ENCODE data around the gene C4orf50. TPM values are rescaled to one million over a fixed set of nuclear protein-coding genes. Genes with fewer than 3 reads are reported as not detected.

The C4orf50 gene
- total and polyA plus RNA-seq, 2 of the 4 experiments (the other 2 are of a cell fraction): not detected

GRCh38 chr4:5919571-5919970, 98.7 kb downstream of the C4orf50 start:
- Histone ChIP-seq H2BK20ac (ENCODE audit: low read depth, low read length) (no peak overlapping the region), H3K36me3 (ENCODE audit: control insufficient read depth, insufficient read depth, low read length) (no peaks in the 10 kb centered on the region), H3K9me1 (ENCODE audit: insufficient read depth, low read length) (no peaks in the 10 kb centered on the region), H2AFZ (replicated peaks; ENCODE audit: low read length, poor library complexity) (no peak overlapping the region), H3K56ac (ENCODE audit: extremely low read depth, insufficient read depth, low read length) (no peak overlapping the region), H3K4ac (ENCODE audit: low read depth, low read length) (no peak overlapping the region), H3K14ac (replicated peaks; ENCODE audit: low read depth, low read length) (no peak overlapping the region), H3K4me2 (ENCODE audit: low read depth, low read length) (no peak overlapping the region), H2AK5ac (ENCODE audit: low read depth, low read length) (no peak overlapping the region), H2BK15ac (ENCODE audit: low read depth, low read length) (no peak overlapping the region), H3K79me1 (ENCODE audit: low read depth in 1 of 2, low read length in 2 of 2) (no peaks in the 10 kb centered on the region), H3K27ac (ENCODE audit: insufficient read depth, low read length) (no peak overlapping the region), H3K9me3 (ENCODE audit: control insufficient read depth, insufficient read depth, low read length) (no peaks in the 10 kb centered on the region), H3K23ac (ENCODE audit: low read depth, low read length) (no peak overlapping the region), H3K18ac (ENCODE audit: low read depth, low read length) (no peak overlapping the region), H2BK5ac (ENCODE audit: low read depth, low read length, poor library complexity, severe bottlenecking) (no peak overlapping the region), H2BK120ac (ENCODE audit: low read depth, low read length) (no peak overlapping the region), H3K4me1 (ENCODE audit: control insufficient read depth, insufficient read depth, low read length) (no peaks in the 10 kb centered on the region), H4K5ac (ENCODE audit: low read depth, low read length) (no peak overlapping the region), H3K4me3 (ENCODE audit: insufficient read depth, low read depth, low read length) (no peak overlapping the region), H3K27me3 (ENCODE audit: control insufficient read depth, insufficient read depth, low read length) (peaks cover 12% of the 10 kb centered on the region), H3K9ac (ENCODE audit: low read depth, low read length) (no peak overlapping the region), H2AK9ac (replicated peaks; ENCODE audit: low read depth, low read length, poor library complexity) (no peak overlapping the region), H4K8ac (ENCODE audit: low read depth in 2 of 2, low read length in 2 of 2) (no peak overlapping the region), H4K20me1 (ENCODE audit: insufficient read depth, low read length) (no peaks in the 10 kb centered on the region), H4K91ac (ENCODE audit: insufficient read depth, low read depth, low read length) (no peak overlapping the region)
- intact Hi-C loops (cut with micrococcal nuclease) (no loop called here), in situ Hi-C loops (cut with MboI; ENCODE audit: low sequenced_read_pairs) (no loop called here), dilution Hi-C loops (cut with HindIII; ENCODE audit: low sequenced_read_pairs, unreplicated experiment) (no loop called here)
- ChIA-PET CTCF (no interaction called here), POLR2A (ENCODE audit: unreplicated experiment) (no interaction called here)
- DNase-seq (no peak), ATAC-seq (ENCODE audit: low read depth) (no peak)
- no TSS peak for BruUV-seq (replicated peaks)
- 55% methylated on average over 3 of the region's 7 CpGs; no CpG with 5 or more reads in 1 of the 2 experiments for WGBS, 2 experiments (ENCODE audit: extremely low coverage in 2 of 2, insufficient read length in 1 of 2)
- no peak for TF ChIP-seq ELK1 (IDR thresholded peaks at IDR 0.05; ENCODE audit: borderline replicate concordance, low read depth, low read length)
- no peak for TF ChIP-seq MAFK (IDR thresholded peaks at IDR 0.05; ENCODE audit: low read depth, low read length)
- TF ChIP-seq CHD1 (IDR thresholded peaks at IDR 0.05; ENCODE audit: low read depth, low read length): no peak
- TF ChIP-seq MXI1 (IDR thresholded peaks at IDR 0.05; ENCODE audit: borderline replicate concordance, low read depth, low read length): no peak
- no peak for TF ChIP-seq BHLHE40 (IDR thresholded peaks at IDR 0.05; ENCODE audit: low read depth, low read length)
- TF ChIP-seq CTCF (conservative IDR thresholded peaks at IDR 0.05; ENCODE audit: low read depth, low read length): no peak
- no peak for TF ChIP-seq NFE2L2 (IDR thresholded peaks at IDR 0.05; ENCODE audit: low read depth, low read length)
- TF ChIP-seq RFX5 (IDR thresholded peaks at IDR 0.05; ENCODE audit: low read depth, low read length): no peak
- TF ChIP-seq USF2 (IDR thresholded peaks at IDR 0.05; ENCODE audit: low read depth, low read length): no peak
- TF ChIP-seq MAZ (IDR thresholded peaks at IDR 0.05; ENCODE audit: borderline replicate concordance, low read depth, low read length): no peak
- TF ChIP-seq RCOR1 (IDR thresholded peaks at IDR 0.05; ENCODE audit: insufficient replicate concordance, low read length): no peak
- TF ChIP-seq RAD21 (IDR thresholded peaks at IDR 0.05; ENCODE audit: low read length): no peak
- TF ChIP-seq SMC3 (IDR thresholded peaks at IDR 0.05; ENCODE audit: low read depth, low read length): no peak
- no peak for TF ChIP-seq POLR2A (IDR thresholded peaks at IDR 0.05; ENCODE audit: low read depth, low read length)
- no peak for TF ChIP-seq FOS (IDR thresholded peaks at IDR 0.05; ENCODE audit: low read depth, low read length)
- no peak for TF ChIP-seq CEBPB (IDR thresholded peaks at IDR 0.05; ENCODE audit: low read depth, low read length)

Data from IMR-90 (cell line).